ENCODE measurements around the gene ANO2. TPM values are rescaled to one million over a fixed set of nuclear protein-coding genes. Genes with fewer than 3 reads are reported as not detected.

ANO2 gene
- total RNA-seq, 3 donors from 2014 or later (not counting 1 experiment from before 2014, with no cell fraction given), result not detected

DNA sequence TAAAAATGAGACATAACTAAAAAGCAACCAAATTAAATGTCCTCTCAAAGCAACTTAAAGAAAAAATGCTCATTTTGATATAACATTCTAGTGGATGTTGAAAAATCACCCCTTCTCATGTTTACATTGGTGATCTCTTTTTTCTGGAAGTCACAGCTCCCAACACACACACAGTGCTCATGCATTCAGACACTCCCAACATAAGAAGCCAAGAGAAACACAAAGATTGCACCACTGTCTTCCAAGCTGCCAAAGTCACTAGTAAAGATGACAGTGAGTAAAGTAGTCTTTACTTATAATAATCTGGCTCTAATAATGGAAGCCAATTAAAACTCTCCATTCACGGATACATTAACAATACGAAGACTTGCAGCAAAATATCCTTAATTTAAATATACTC is 294.8 kb downstream of the ANO2 start:
- no peak for TF ChIP-seq CTCF (IDR thresholded peaks at IDR 0.05)
- intact Hi-C loops (cut with micrococcal nuclease), result no loop called here
- no peaks in the 10 kb centered on the region for H3K9me3 Mint-ChIP-seq
- no peaks in the 10 kb centered on the region for H3K4me1 Mint-ChIP-seq
- H3K36me3 ChIP-seq (ENCODE audit: control insufficient read depth, insufficient read depth, low read length), result no peaks in the 10 kb centered on the region
- no peak for ATAC-seq
- no peaks in the 10 kb centered on the region for H3K27me3 ChIP-seq (ENCODE audit: control insufficient read depth, insufficient read depth, low read length)
- H3K36me3 Mint-ChIP-seq, result no peaks in the 10 kb centered on the region
- no peak overlapping the region for H3K4me3 Mint-ChIP-seq
- no peak overlapping the region for H3K4me3 ChIP-seq (ENCODE audit: low read length)
- no peaks in the 10 kb centered on the region for H3K4me1 ChIP-seq (ENCODE audit: control insufficient read depth, insufficient read depth, low read length)
- no peaks in the 10 kb centered on the region for H3K9me3 ChIP-seq (ENCODE audit: control insufficient read depth, insufficient read depth, low read length)
- DNase-seq, result no peak
- H3K27ac Mint-ChIP-seq, result no peak overlapping the region
- no peak overlapping the region for H3K27ac ChIP-seq (ENCODE audit: low read length)
- peaks cover 5% of the 10 kb centered on the region in 2 donors for H3K27me3 Mint-ChIP-seq (ENCODE audit: low read depth in 2 of 2)
- WGBS (ENCODE audit: insufficient coverage), result 100% methylated on average over 1 of the region's 2 CpGs

DNA sequence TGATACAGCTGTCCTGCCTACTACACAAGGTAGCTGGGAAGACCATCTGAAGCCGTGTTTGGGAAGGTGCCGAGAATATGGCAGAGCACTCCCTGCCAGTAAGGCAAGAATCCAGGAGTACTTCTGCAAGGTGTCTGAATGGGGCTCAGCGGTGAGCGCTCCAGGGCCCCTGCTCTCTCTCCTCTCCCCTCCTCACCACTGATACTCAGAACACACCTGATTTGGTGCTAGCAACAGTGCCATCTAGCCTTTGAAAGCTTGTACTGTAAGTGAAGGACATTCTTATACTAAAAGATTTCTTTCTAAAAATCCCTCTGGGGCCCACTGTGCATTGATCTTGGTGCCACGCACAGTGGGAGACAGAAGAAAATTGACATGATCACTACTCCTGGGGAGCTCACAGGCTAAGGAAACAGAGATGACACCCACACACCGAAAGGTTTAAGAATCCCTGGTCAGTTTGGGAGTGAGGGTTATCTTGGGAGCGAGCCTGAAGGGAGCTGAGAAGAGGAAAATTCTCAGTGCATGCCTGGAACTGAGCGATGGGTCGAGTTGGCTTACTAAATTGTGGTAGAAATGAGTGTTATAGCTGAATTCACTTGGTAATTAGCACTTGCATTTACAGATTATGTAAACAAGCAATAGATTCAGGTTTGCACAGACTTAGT is 296.2 kb downstream of the ANO2 start:
- H3K27ac ChIP-seq (ENCODE audit: low read length), result no peak overlapping the region
- no peaks in the 10 kb centered on the region for H3K27me3 ChIP-seq (ENCODE audit: control insufficient read depth, insufficient read depth, low read length)
- no peak for TF ChIP-seq CTCF (IDR thresholded peaks at IDR 0.05)
- peaks cover 5 to 7% of the 10 kb centered on the region in 2 donors for H3K27me3 Mint-ChIP-seq (ENCODE audit: low read depth in 2 of 2)
- H3K9me3 ChIP-seq (ENCODE audit: control insufficient read depth, insufficient read depth, low read length), result no peaks in the 10 kb centered on the region
- no peak overlapping the region for H3K4me3 Mint-ChIP-seq
- DNase-seq, result no peak
- H3K4me1 ChIP-seq (ENCODE audit: control insufficient read depth, insufficient read depth, low read length), result no peaks in the 10 kb centered on the region
- no peak overlapping the region for H3K27ac Mint-ChIP-seq
- intact Hi-C loops (cut with micrococcal nuclease), result no loop called here
- no peaks in the 10 kb centered on the region for H3K36me3 Mint-ChIP-seq
- 53% methylated on average over 9 of the region's 9 CpGs for WGBS (ENCODE audit: insufficient coverage)
- no peak for ATAC-seq
- H3K9me3 Mint-ChIP-seq, result no peaks in the 10 kb centered on the region
- no peaks in the 10 kb centered on the region for H3K4me1 Mint-ChIP-seq
- H3K36me3 ChIP-seq (ENCODE audit: control insufficient read depth, insufficient read depth, low read length), result no peaks in the 10 kb centered on the region
- H3K4me3 ChIP-seq (ENCODE audit: low read length), result no peak overlapping the region

GRCh38 chr12:5643266-5643665 is 301.8 kb downstream of the ANO2 start:
- no peaks in the 10 kb centered on the region for H3K27me3 ChIP-seq (ENCODE audit: control insufficient read depth, insufficient read depth, low read length)
- Mint-ChIP-seq H3K27me3 (ENCODE audit: low read depth in 2 of 2) (peaks cover 14 to 17% of the 10 kb centered on the region in 2 donors), H3K9me3 (no peaks in the 10 kb centered on the region), H3K27ac (no peak overlapping the region), H3K36me3 (no peaks in the 10 kb centered on the region), H3K4me1 (no peaks in the 10 kb centered on the region), H3K4me3 (no peak overlapping the region)
- WGBS (ENCODE audit: insufficient coverage), result 61% methylated on average over 2 of the region's 2 CpGs
- no peak for DNase-seq
- ATAC-seq, result no peak
- no peaks in the 10 kb centered on the region for H3K4me1 ChIP-seq (ENCODE audit: control insufficient read depth, insufficient read depth, low read length)
- no peak overlapping the region for H3K27ac ChIP-seq (ENCODE audit: low read length)
- no peak for TF ChIP-seq CTCF (IDR thresholded peaks at IDR 0.05)
- H3K9me3 ChIP-seq (ENCODE audit: control insufficient read depth, insufficient read depth, low read length), result no peaks in the 10 kb centered on the region
- intact Hi-C loops (cut with micrococcal nuclease), result no loop called here
- H3K4me3 ChIP-seq (ENCODE audit: low read length), result no peak overlapping the region
- H3K36me3 ChIP-seq (ENCODE audit: control insufficient read depth, insufficient read depth, low read length), result no peaks in the 10 kb centered on the region

DNA sequence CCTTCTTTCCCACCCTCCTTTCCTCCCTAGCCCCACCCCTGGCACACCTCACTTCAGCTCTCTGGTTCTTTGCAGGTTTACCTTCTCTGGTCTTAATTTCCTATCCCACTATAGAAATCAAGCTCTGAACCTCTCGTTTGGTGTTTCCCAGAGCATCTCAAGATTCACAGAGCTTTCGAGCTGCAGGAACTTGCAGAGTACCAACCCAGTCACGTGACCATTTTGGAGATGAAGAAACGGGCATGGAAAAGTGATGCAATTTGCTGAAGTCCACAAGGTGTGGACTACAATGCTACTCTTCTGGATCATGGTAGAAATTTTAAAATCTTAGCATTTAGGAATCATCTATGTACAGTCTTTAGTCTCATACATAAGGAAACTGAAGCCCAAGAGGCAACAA is 307.4 kb downstream of the ANO2 start:
- H3K36me3 Mint-ChIP-seq, result no peaks in the 10 kb centered on the region

More for the DNA sequence above, 307.4 kb downstream of the ANO2 start:
- peaks cover 15 to 19% of the 10 kb centered on the region in 2 donors for H3K27me3 Mint-ChIP-seq (ENCODE audit: low read depth in 2 of 2)
- WGBS (ENCODE audit: insufficient coverage), result 69% methylated on average over 4 of the region's 4 CpGs
- H3K4me1 Mint-ChIP-seq, result no peaks in the 10 kb centered on the region
- Histone ChIP-seq H3K27me3 (ENCODE audit: control insufficient read depth, insufficient read depth, low read length) (no peaks in the 10 kb centered on the region), H3K4me1 (ENCODE audit: control insufficient read depth, insufficient read depth, low read length) (no peaks in the 10 kb centered on the region), H3K27ac (ENCODE audit: low read length) (no peak overlapping the region), H3K4me3 (ENCODE audit: low read length) (no peak overlapping the region), H3K9me3 (ENCODE audit: control insufficient read depth, insufficient read depth, low read length) (no peaks in the 10 kb centered on the region), H3K36me3 (ENCODE audit: control insufficient read depth, insufficient read depth, low read length) (no peaks in the 10 kb centered on the region)
- no peak for TF ChIP-seq CTCF (IDR thresholded peaks at IDR 0.05)
- intact Hi-C loops (cut with micrococcal nuclease), result no loop called here
- ATAC-seq (no peak), DNase-seq (no peak)
- H3K4me3 Mint-ChIP-seq, result no peak overlapping the region
- no peak overlapping the region for H3K27ac Mint-ChIP-seq
- no peaks in the 10 kb centered on the region for H3K9me3 Mint-ChIP-seq
